ENCODE measurements around the gene ITCH. TPM values are rescaled to one million over a fixed set of nuclear protein-coding genes. Genes with fewer than 3 reads are reported as not detected.

The ITCH gene
- total and polyA plus RNA-seq, 2 of the 8 experiments (the other 6 are each of a cell fraction or from before 2014, with no cell fraction given) = 3.9 to 45.2 TPM

GRCh38 chr20:34506480-34506879 is 143.4 kb downstream of the ITCH start:
- Histone ChIP-seq H3K56ac (replicated peaks; ENCODE audit: insufficient read length, low read depth, low read length) (no peak overlapping the region), H3K79me2 (ENCODE audit: control insufficient read depth in 1 of 2, insufficient read depth in 2 of 2, low read length in 2 of 2) (no peaks in the 10 kb centered on the region), H2BK15ac (ENCODE audit: low read length) (no peak overlapping the region), H3K4me2 (ENCODE audit: insufficient read depth in 1 of 2, low read depth in 2 of 2, low read length in 2 of 2) (no peak overlapping the region), H3K4me3 (ENCODE audit: extremely low read depth in 1 of 4, insufficient read depth in 2 of 4, low read depth in 3 of 4, low read length in 4 of 4) (no peak overlapping the region), H4K91ac (replicated peaks; ENCODE audit: insufficient read length, low read length) (no peak overlapping the region), H4K20me1 (replicated peaks in 1 of 2; ENCODE audit: control insufficient read depth in 1 of 2, insufficient read depth in 2 of 2, low read length in 2 of 2) (peaks cover 0 to 6% of the 10 kb centered on the region in 2 experiments), H3K4ac (replicated peaks; ENCODE audit: insufficient read length, low read depth, low read length) (no peak overlapping the region), H4K5ac (ENCODE audit: insufficient read length, low read depth, low read length) (no peak overlapping the region), H3K9ac (replicated peaks in 1 of 4; ENCODE audit: extremely low read depth in 1 of 4, low read depth in 3 of 4, low read length in 3 of 4) (no peak overlapping the region), H3K9me3 (ENCODE audit: insufficient read depth in 2 of 2, low read depth in 1 of 2, low read length in 1 of 2) (no peaks in the 10 kb centered on the region), H3K14ac (ENCODE audit: insufficient read length) (no peak overlapping the region), H2BK5ac (ENCODE audit: low read depth, low read length) (no peak overlapping the region), H2AFZ (ENCODE audit: low read length) (no peak overlapping the region), H2BK20ac (ENCODE audit: low read length) (no peak overlapping the region), H4K8ac (ENCODE audit: extremely low read depth, insufficient read depth, low read length) (no peak overlapping the region), H3K23me2 (ENCODE audit: low read depth, low read length) (no peaks in the 10 kb centered on the region), H3K36me3 (ENCODE audit: control insufficient read depth in 2 of 4, insufficient read depth in 4 of 4, low read length in 3 of 4) (peaks cover 6 to 20% (median 13%) of the 10 kb centered on the region in 4 experiments; a peak in 4 of 8 replicates), H3K18ac (ENCODE audit: extremely low read depth, low read length) (no peak overlapping the region), H3K79me1 (ENCODE audit: low read depth, low read length) (no peaks in the 10 kb centered on the region), H3K27ac (ENCODE audit: low read depth, low read length) (no peak overlapping the region), H2BK120ac (replicated peaks; ENCODE audit: low read depth, low read length) (no peak overlapping the region), H3K27me3 (replicated peaks in 1 of 4; ENCODE audit: control insufficient read depth in 3 of 4, extremely low read depth in 1 of 4, insufficient read depth in 3 of 4, low read length in 3 of 4) (no peaks in the 10 kb centered on the region), H3K4me1 (replicated peaks in 1 of 4; ENCODE audit: control insufficient read depth in 3 of 4, insufficient read depth in 4 of 4, low read length in 3 of 4) (no peaks in the 10 kb centered on the region), H3K23ac (ENCODE audit: insufficient read length) (no peak overlapping the region), H2BK12ac (ENCODE audit: low read depth, low read length) (no peak overlapping the region), H2AK5ac (ENCODE audit: low read depth, low read length) (no peak overlapping the region)
- ChIA-PET CTCF (ENCODE audit: partially characterized antibody) (interaction anchor here (1.3 to 1.7 kb wide), 2 partner anchors 16 to 194 kb away, joined by 3 to 6 read pairs; no protein-coding TSS in a partner anchor), POLR2A (ENCODE audit: partially characterized antibody) (interaction anchor here (0.9 to 3.0 kb wide), 2 partner anchors 9 to 144 kb away, joined by 3 to 15 read pairs; partner anchors contain the start of gene DYNLRB1)
- no peak for DNase-seq (ENCODE audit: low read depth in 1 of 2, low spot score in 2 of 2)
- TF ChIP-seq BACH1 (IDR thresholded peaks at IDR 0.05; ENCODE audit: low read length) (0 out of 2 replicates have a peak, but pooled peaks have one; percentile 11), PHF8 (conservative IDR thresholded peaks at IDR 0.05; ENCODE audit: low read depth, low read length) (no peak)
- no peak for FAIRE-seq
- WGBS, 2 experiments (ENCODE audit: extremely low coverage in 1 of 2, insufficient coverage in 1 of 2, insufficient read length in 1 of 2, insufficient replicate concordance in 2 of 2, low coverage in 1 of 2, low lambda C conversion rate in 2 of 2, missing lambda C conversion rate in 1 of 2) = 88% methylated on average over 3 of the region's 3 CpGs; no CpG with 5 or more reads in 1 of the 2 experiments
